SK-N-MC (cell line): ENCODE data around the gene SH3GLB1.

ENCODE experiments used
- EZH2 ChIP-seq: fragments of 200-600 bp; sonication (generic); IDR thresholded peaks from one replicate; pipeline ENCODE4 v1.6.1; 2017; ENCODE audit warnings: antibody characterized with exemption
- FOXP2 ChIP-seq: optimal IDR thresholded peaks from 2 replicates; pipeline ENCODE3; 2011; ENCODE audit warnings: mild to moderate bottlenecking, moderate library complexity; ENCODE audit not compliant: insufficient read depth; ENCODE audit errors: extremely low read length, control extremely low read depth
- POLR2AphosphoS5 ChIP-seq: IDR thresholded peaks from 2 replicates; pipeline ENCODE4 v1.6.1; 2012; ENCODE audit warnings: mild to moderate bottlenecking, low read depth, low read length, borderline replicate concordance

- TF ChIP-seq POLR2AphosphoS5, result no peak
- no peak for TF ChIP-seq EZH2
- TF ChIP-seq FOXP2, result no peak
Measured at GRCh38 chr1:86769065-86769464, 64.7 kb downstream of the SH3GLB1 start.
